GM18870 (cell line): ENCODE measurements around the gene USP16.
"Not testable (repeated sequence)": the region's sequence is repeated elsewhere in the genome, so short reads cannot be mapped to it uniquely, and the experiment has no call there.

Source experiments
- ATAC-seq: cut with Tn5 transposase; IDR thresholded peaks from one replicate; pipeline ENCODE4 v1.9.1; 2021; ENCODE audit warnings: moderate library complexity; ENCODE audit not compliant: unreplicated experiment

Gene USP16

GRCh38 chr21:29024474-29025327 lies at the start of gene USP16:
Gene USP16 (plus strand): TSS chr21:29024668. CDS start chr21:29027914, 3,246 bp downstream.
- ATAC-seq: peak; percentile 95

GRCh38 chr21:28975397-28975796 lies 49.1 kb upstream of the USP16 start:
- ATAC-seq: no peak

- no peak for ATAC-seq
These were observed 45.4 kb upstream of the USP16 start for GRCh38 chr21:28979092-28979491.

GRCh38 chr21:28982637-28983036 lies 41.8 kb upstream of the USP16 start:
- no peak for ATAC-seq

- no peak for ATAC-seq
These were observed 37.8 kb upstream of the USP16 start for GRCh38 chr21:28986677-28987076.

GRCh38 chr21:28988146-28988545 lies 36.3 kb upstream of the USP16 start:
- not testable (repeated sequence) for ATAC-seq

GRCh38 chr21:28991861-28992525 lies 32.5 kb upstream of the USP16 start:
- no peak for ATAC-seq

- ATAC-seq: peak; percentile 98
These were observed 31.8 kb upstream of the USP16 start, which contains the start of gene LTN1 for GRCh38 chr21:28992526-28993292. Gene LTN1 (minus strand): TSS chr21:28992877. CDS start chr21:28992805, 72 bp downstream.

- ATAC-seq: no peak
These were observed 31.2 kb upstream of the USP16 start for GRCh38 chr21:28993293-28993629.

- peak; percentile 92 for ATAC-seq
These were observed 21.9 kb upstream of the USP16 start for GRCh38 chr21:29002442-29003144.

GRCh38 chr21:29005696-29006095 lies 18.8 kb upstream of the USP16 start:
- no peak for ATAC-seq

- ATAC-seq: no peak
These were observed 17.3 kb upstream of the USP16 start for GRCh38 chr21:29007135-29007534.

GRCh38 chr21:29007810-29008209 lies 16.7 kb upstream of the USP16 start:
- ATAC-seq: no peak

GRCh38 chr21:29008367-29008766 lies 16.1 kb upstream of the USP16 start:
- no peak for ATAC-seq

GRCh38 chr21:29011236-29011635 lies 13.2 kb upstream of the USP16 start:
- ATAC-seq: not testable (repeated sequence)

- ATAC-seq: no peak
These were observed 6.7 kb upstream of the USP16 start for GRCh38 chr21:29017639-29018237.

- no peak for ATAC-seq
These were observed 5.9 kb upstream of the USP16 start for GRCh38 chr21:29018540-29018939.

GRCh38 chr21:29022166-29022565 lies 2.3 kb upstream of the USP16 start:
- no peak for ATAC-seq

- no peak for ATAC-seq
These were observed 853 bp downstream of the USP16 start for GRCh38 chr21:29025328-29025713.

- no peak for ATAC-seq
These were observed 5.1 kb downstream of the USP16 start for GRCh38 chr21:29029524-29029923.
